HepG2 (cell line): ENCODE results near the gene CCND2. TPM values are rescaled to one million over a fixed set of nuclear protein-coding genes. Genes with fewer than 3 reads are reported as not detected.

ENCODE experiments used
- ARID3A ChIP-seq: IDR thresholded peaks from 2 replicates; pipeline ENCODE4 v1.6.1; 2012; ENCODE audit warnings: low read depth, low read length, improper control_type of control experiment
- BCL6 ChIP-seq: IDR thresholded peaks from 2 replicates; pipeline ENCODE4 v1.6.1; 2016; ENCODE audit warnings: missing genetic modification reagents, missing compliant biosample characterization
- EZH2 ChIP-seq: conservative IDR thresholded peaks from 2 replicates; pipeline ENCODE4 v1.6.1; 2012; ENCODE audit warnings: mild to moderate bottlenecking, low read depth, low read length, moderate library complexity
- HNRNPL ChIP-seq: fragments of 200-400 bp; formaldehyde crosslinking; IDR thresholded peaks from 2 replicates; pipeline ENCODE4 v1.6.1; 2017; ENCODE audit warnings: mild to moderate bottlenecking, low read depth, low read length
- IKZF1 ChIP-seq: fragments of 450-650 bp; IDR thresholded peaks from 2 replicates; pipeline ENCODE4 v1.7.1; 2016
- JDP2 ChIP-seq: sonication (generic); formaldehyde crosslinking; IDR thresholded peaks from 2 replicates; pipeline ENCODE4 v1.8.1; 2022; ENCODE audit warnings: missing genetic modification reagents, borderline replicate concordance
- KMT2A ChIP-seq: sonication (generic); formaldehyde crosslinking; IDR thresholded peaks from 2 replicates; pipeline ENCODE4 v1.4.0; 2020; ENCODE audit warnings: missing genetic modification reagents
- MED13 ChIP-seq: sonication (generic); formaldehyde crosslinking; IDR thresholded peaks from 2 replicates; pipeline ENCODE4 v1.5.0; 2020; ENCODE audit warnings: missing genetic modification reagents
- MLX ChIP-seq: IDR thresholded peaks from 2 replicates; pipeline ENCODE4 v1.6.1; 2016
- MXD1 ChIP-seq: sonication (generic); formaldehyde crosslinking; IDR thresholded peaks from 2 replicates; pipeline ENCODE4 v1.4.0; 2020; ENCODE audit warnings: mild to moderate bottlenecking, missing genetic modification reagents
- PHF21A ChIP-seq: sonication (generic); formaldehyde crosslinking; IDR thresholded peaks from 2 replicates; pipeline ENCODE4 v1.5.0; 2020; ENCODE audit warnings: mild to moderate bottlenecking, missing genetic modification reagents
- POLR2G ChIP-seq: fragments of 200-400 bp; formaldehyde crosslinking; IDR thresholded peaks from 2 replicates; pipeline ENCODE4 v1.6.1; 2018; ENCODE audit warnings: mild to moderate bottlenecking, low read depth, low read length, moderate library complexity
- SAFB2 ChIP-seq: sonication (generic); formaldehyde crosslinking; IDR thresholded peaks from 2 replicates; pipeline ENCODE4 v1.5.1; 2020; ENCODE audit warnings: missing genetic modification reagents, low read depth, mild to moderate bottlenecking, borderline replicate concordance
- SP2 ChIP-seq: sonication (generic); formaldehyde crosslinking; IDR thresholded peaks from 2 replicates; pipeline ENCODE4 v1.5.1; 2020; ENCODE audit warnings: mild to moderate bottlenecking, missing genetic modification reagents
- SUZ12 ChIP-seq: fragments of 150-350 bp; IDR thresholded peaks from 2 replicates; pipeline ENCODE4 v1.6.1; 2014; ENCODE audit warnings: low read depth, low read length
- ZNF136 ChIP-seq: sonication (generic); formaldehyde crosslinking; IDR thresholded peaks from 2 replicates; pipeline ENCODE4 v1.8.1; 2022; ENCODE audit warnings: low read depth, mild to moderate bottlenecking, moderate library complexity, missing genetic modification reagents
- ZNF256 ChIP-seq: sonication (generic); formaldehyde crosslinking; conservative IDR thresholded peaks from 2 replicates; pipeline ENCODE4 v1.4.0; 2020; ENCODE audit warnings: missing genetic modification reagents
- ZNF460 ChIP-seq: sonication (generic); formaldehyde crosslinking; IDR thresholded peaks from 2 replicates; pipeline ENCODE4 v1.5.1; 2020; ENCODE audit warnings: missing genetic modification reagents, mild to moderate bottlenecking, borderline replicate concordance
- ZNF672 ChIP-seq: sonication (generic); formaldehyde crosslinking; IDR thresholded peaks from 2 replicates; pipeline ENCODE4 v1.8.1; 2022; ENCODE audit warnings: missing genetic modification reagents
- ZNF687 ChIP-seq: sonication (generic); formaldehyde crosslinking; IDR thresholded peaks from 2 replicates; pipeline ENCODE4 v1.5.1; 2020; ENCODE audit warnings: mild to moderate bottlenecking, missing genetic modification reagents, moderate library complexity
- ZNF775 ChIP-seq: sonication (generic); formaldehyde crosslinking; IDR thresholded peaks from 2 replicates; pipeline ENCODE4 v1.4.0; 2020; ENCODE audit warnings: missing genetic modification reagents, mild to moderate bottlenecking, moderate library complexity, borderline replicate concordance
- ZNF784 ChIP-seq: sonication (generic); formaldehyde crosslinking; IDR thresholded peaks from 2 replicates; pipeline ENCODE4 v1.5.1; 2020; ENCODE audit warnings: missing genetic modification reagents, mild to moderate bottlenecking, borderline replicate concordance
- ZSCAN25 ChIP-seq: sonication (generic); formaldehyde crosslinking; IDR thresholded peaks from 2 replicates; pipeline ENCODE4 v1.8.0; 2022; ENCODE audit warnings: mild to moderate bottlenecking, missing genetic modification reagents
- polyA plus RNA-seq, 8 experiments: library from polyadenylated mRNA; depleted of rRNA in 3 of 8; stranded (reverse) in 7 of 8; unstranded in 1 of 8; fragments of >200 nt; fragmentation: Illumina TruSeq in 4 of 8; extraction: Trizol in 4 of 8; gene quantifications; 2 replicates each; pipeline versions ENCODE4 v1.2.1 to v1.2.3, GENCODE V29; 2011 to 2016; ENCODE audit warnings: low read depth in 4 of 8, missing spikeins in 1 of 8, mixed read lengths in 1 of 8; ENCODE audit not compliant: insufficient read depth in 1 of 8
- total RNA-seq, 5 experiments: library from RNA; depleted of rRNA; stranded (reverse); fragments of >200 nt; fragmentation: Illumina TruSeq; extraction: Trizol; gene quantifications; 2 replicates each; pipeline ENCODE4 v1.2.3, GENCODE V29; 2016; ENCODE audit warnings: low read depth in 1 of 5

Gene CCND2
- total and polyA plus RNA-seq, 2 of the 13 experiments (the other 11 are each of a cell fraction or from before 2014, with no cell fraction given), result 0.61 to 1.4 TPM

GRCh38 chr12:4272424-4273272, 914 bp upstream of the CCND2 start (continued):
- TF ChIP-seq ZNF687 (CRISPR knock-in tag) (peak; percentile 46), SAFB2 (CRISPR knock-in tag) (no peak), SUZ12 (no peak), ZNF136 (CRISPR knock-in tag) (no peak), ZNF784 (CRISPR knock-in tag) (no peak), ARID3A (no peak), ZNF775 (CRISPR knock-in tag) (no peak), PHF21A (CRISPR knock-in tag) (no peak), BCL6 (CRISPR knock-in tag) (peak; percentile 95), ZNF256 (CRISPR knock-in tag) (no peak), IKZF1 (no peak), HNRNPL (0 out of 2 replicates have a peak, but pooled peaks have one; percentile 36), EZH2 (peak; percentile 97), SP2 (no peak), ZNF460 (CRISPR knock-in tag) (no peak), ZSCAN25 (no peak), POLR2G (no peak), MLX (CRISPR knock-in tag) (no peak), ZNF672 (CRISPR knock-in tag) (no peak), JDP2 (no peak), KMT2A (CRISPR knock-in tag) (no peak), MED13 (CRISPR knock-in tag) (no peak), MXD1 (CRISPR knock-in tag) (no peak)
